H1 (cell line): ENCODE measurements around the gene DNAH12.
"Not testable (repeated sequence)": the region's sequence is repeated elsewhere in the genome, so short reads cannot be mapped to it uniquely, and the experiment has no call there.

ENCODE experiments used
- ASH2L ChIP-seq: fragments of 200-600, 300-600 bp; sonication (generic); IDR thresholded peaks from one replicate; pipeline ENCODE4 v1.7.1; 2017; ENCODE audit warnings: low read length
- CHD1 ChIP-seq: IDR thresholded peaks from 2 replicates; pipeline ENCODE4 v1.6.1; 2012; ENCODE audit warnings: low read depth, low read length, improper control_type of control experiment
- CTCF ChIP-seq, 3 experiments: IDR thresholded peaks; 1 replicate in 2 of 3; 2 replicates in 1 of 3; pipeline versions ENCODE4 v1.5.1 to v1.6.1; 2011; ENCODE audit warnings: low read length in 3 of 3, mild to moderate bottlenecking in 3 of 3, inconsistent platforms in 2 of 3, low read depth in 1 of 3, moderate library complexity in 1 of 3; ENCODE audit not compliant: insufficient read depth in 1 of 3; ENCODE audit errors: control extremely low read depth in 1 of 3
- EZH2 ChIP-seq: fragments of 200-600 bp; sonication (generic); IDR thresholded peaks from 2 replicates; pipeline ENCODE4 v1.7.1; 2012; ENCODE audit warnings: low read depth, mild to moderate bottlenecking, moderate library complexity, low read length, inconsistent platforms; ENCODE audit not compliant: severe bottlenecking
- GABPA ChIP-seq: IDR thresholded peaks from 2 replicates; pipeline ENCODE4 v1.6.1; 2011; ENCODE audit warnings: mild to moderate bottlenecking, low read length, moderate library complexity, borderline replicate concordance; ENCODE audit not compliant: insufficient read depth
- POLR2A ChIP-seq, 2 experiments: IDR thresholded peaks; 1 replicate in 1 of 2; 2 replicates in 1 of 2; pipeline ENCODE4 v1.6.1; 2011; ENCODE audit warnings: low read depth in 2 of 2, low read length in 2 of 2, mild to moderate bottlenecking in 2 of 2; ENCODE audit errors: control extremely low read depth in 1 of 2
- POLR2AphosphoS5 ChIP-seq: IDR thresholded peaks from 2 replicates; pipeline ENCODE4 v1.6.1; 2011; ENCODE audit warnings: low read depth, low read length
- RFX5 ChIP-seq: IDR thresholded peaks from 2 replicates; pipeline ENCODE4 v1.6.1; 2011; ENCODE audit warnings: low read depth, low read length, improper control_type of control experiment, borderline replicate concordance
- SIX5 ChIP-seq: IDR thresholded peaks from 2 replicates; pipeline ENCODE4 v1.6.1; 2011; ENCODE audit warnings: mild to moderate bottlenecking, low read depth, low read length
- TEAD4 ChIP-seq: IDR thresholded peaks from 2 replicates; pipeline ENCODE4 v1.6.1; 2012; ENCODE audit warnings: low read depth, low read length, inconsistent platforms, mixed read lengths

GRCh38 chr3:57440144-57440543, 104.0 kb downstream of the DNAH12 start:
- not testable (repeated sequence) for TF ChIP-seq SIX5; ASH2L; CHD1; GABPA; POLR2A (IDR thresholded peaks at IDR 0.05; ENCODE audit: control extremely low read depth in 1 of 2, low read depth in 2 of 2, low read length in 2 of 2); CTCF (IDR thresholded peaks at IDR 0.05; ENCODE audit: control extremely low read depth in 1 of 3, insufficient read depth in 1 of 3, low read depth in 1 of 3, low read length in 3 of 3); POLR2AphosphoS5; RFX5; EZH2; TEAD4
